HepG2 (cell line): ENCODE results near the gene RASL12. TPM values are rescaled to one million over a fixed set of nuclear protein-coding genes. Genes with fewer than 3 reads are reported as not detected.

Experiments
- KMT2A ChIP-seq: sonication (generic); formaldehyde crosslinking; IDR thresholded peaks from 2 replicates; pipeline ENCODE4 v1.4.0; 2020; ENCODE audit warnings: missing genetic modification reagents
- LCORL ChIP-seq, 2 experiments: fragments of 450-650 bp in 1 of 2; sonication (generic) in 1 of 2; formaldehyde crosslinking in 1 of 2; IDR thresholded peaks; 2 replicates each; pipeline versions ENCODE4 v1.5.0 to v1.6.1; 2017 to 2020; ENCODE audit warnings: antibody characterized with exemption in 1 of 2, missing genetic modification reagents in 1 of 2
- PPARG ChIP-seq: conservative IDR thresholded peaks from 2 replicates; pipeline ENCODE4 v1.6.1; 2016; ENCODE audit warnings: missing biosample characterization, missing genetic modification reagents
- RFX1 ChIP-seq: fragments of 450-650 bp; IDR thresholded peaks from 2 replicates; pipeline ENCODE4 v1.6.1; 2017
- RFXAP ChIP-seq: sonication (generic); formaldehyde crosslinking; IDR thresholded peaks from 2 replicates; pipeline ENCODE4 v1.4.0; 2020; ENCODE audit warnings: missing genetic modification reagents, borderline replicate concordance
- SSRP1 ChIP-seq: IDR thresholded peaks from 2 replicates; pipeline ENCODE4 v1.6.1; 2016; ENCODE audit warnings: control low read depth
- ZFX ChIP-seq: sonication (generic); formaldehyde crosslinking; IDR thresholded peaks from 2 replicates; pipeline ENCODE4 v1.4.0; 2020; ENCODE audit warnings: mild to moderate bottlenecking, low read depth, missing genetic modification reagents, moderate library complexity
- ZNF263 ChIP-seq: sonication (generic); formaldehyde crosslinking; IDR thresholded peaks from 2 replicates; pipeline ENCODE4 v1.4.0; 2020; ENCODE audit warnings: missing genetic modification reagents
- ZNF572 ChIP-seq: sonication (generic); formaldehyde crosslinking; IDR thresholded peaks from 2 replicates; pipeline ENCODE4 v1.5.1; 2020; ENCODE audit warnings: mild to moderate bottlenecking, missing genetic modification reagents
- ZNF672 ChIP-seq: sonication (generic); formaldehyde crosslinking; IDR thresholded peaks from 2 replicates; pipeline ENCODE4 v1.8.1; 2022; ENCODE audit warnings: missing genetic modification reagents
- ZNF713 ChIP-seq: sonication (generic); formaldehyde crosslinking; IDR thresholded peaks from 2 replicates; pipeline ENCODE4 v1.4.0; 2020; ENCODE audit warnings: mild to moderate bottlenecking, missing genetic modification reagents
- ZNF878 ChIP-seq: sonication (generic); formaldehyde crosslinking; IDR thresholded peaks from 2 replicates; pipeline ENCODE4 v1.8.1; 2023; ENCODE audit warnings: mild to moderate bottlenecking, missing genetic modification reagents, moderate library complexity
- polyA plus RNA-seq, 8 experiments: library from polyadenylated mRNA; depleted of rRNA in 3 of 8; stranded (reverse) in 7 of 8; unstranded in 1 of 8; fragments of >200 nt; fragmentation: Illumina TruSeq in 4 of 8; extraction: Trizol in 4 of 8; gene quantifications; 2 replicates each; pipeline versions ENCODE4 v1.2.1 to v1.2.3, GENCODE V29; 2011 to 2016; ENCODE audit warnings: low read depth in 4 of 8, missing spikeins in 1 of 8, mixed read lengths in 1 of 8; ENCODE audit not compliant: insufficient read depth in 1 of 8
- total RNA-seq, 5 experiments: library from RNA; depleted of rRNA; stranded (reverse); fragments of >200 nt; fragmentation: Illumina TruSeq; extraction: Trizol; gene quantifications; 2 replicates each; pipeline ENCODE4 v1.2.3, GENCODE V29; 2016; ENCODE audit warnings: low read depth in 1 of 5
- TF ChIP-seq, protein P1 (sequence below): sonication (generic); formaldehyde crosslinking; IDR thresholded peaks from 2 replicates; pipeline ENCODE4 v1.9.0; 2021; ENCODE audit warnings: mild to moderate bottlenecking, missing genetic modification reagents
- TF ChIP-seq, protein P2 (sequence below): sonication (generic); formaldehyde crosslinking; IDR thresholded peaks from 2 replicates; pipeline ENCODE4 v1.5.1; 2020; ENCODE audit warnings: mild to moderate bottlenecking, missing genetic modification reagents, moderate library complexity
- TF ChIP-seq, protein P3 (sequence below): sonication (generic); formaldehyde crosslinking; IDR thresholded peaks from 2 replicates; pipeline ENCODE4 v1.4.0; 2020; ENCODE audit warnings: mild to moderate bottlenecking, low read depth, missing genetic modification reagents
- TF ChIP-seq, protein P4 (sequence below): sonication (generic); formaldehyde crosslinking; IDR thresholded peaks from 2 replicates; pipeline ENCODE4 v1.8.0; 2023; ENCODE audit warnings: mild to moderate bottlenecking, missing genetic modification reagents

Gene RASL12
- total and polyA plus RNA-seq, 2 of the 13 experiments (the other 11 are each of a cell fraction or from before 2014, with no cell fraction given): 0.16 to 0.55 TPM

DNA sequence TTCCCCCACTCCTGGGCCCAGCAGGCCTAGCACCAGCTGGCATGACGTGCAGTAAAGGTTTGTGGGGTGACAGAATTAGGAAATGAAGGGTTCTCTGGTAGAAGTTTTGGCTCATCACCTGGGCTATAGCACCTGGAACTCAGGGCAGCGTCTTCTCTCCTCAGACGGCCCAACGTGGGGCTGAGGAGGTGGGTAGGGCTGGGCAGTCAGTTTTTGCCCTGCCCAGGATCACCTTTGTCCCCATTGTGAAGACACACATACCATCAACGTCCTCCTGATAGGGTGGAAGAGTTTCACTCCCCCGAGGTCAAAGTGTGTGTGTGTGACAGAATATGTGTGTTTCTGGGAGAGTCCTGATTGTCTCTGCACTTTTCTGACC lies 20.8 kb upstream of the RASL12 start (continued):
- TF ChIP-seq, protein P1, sequence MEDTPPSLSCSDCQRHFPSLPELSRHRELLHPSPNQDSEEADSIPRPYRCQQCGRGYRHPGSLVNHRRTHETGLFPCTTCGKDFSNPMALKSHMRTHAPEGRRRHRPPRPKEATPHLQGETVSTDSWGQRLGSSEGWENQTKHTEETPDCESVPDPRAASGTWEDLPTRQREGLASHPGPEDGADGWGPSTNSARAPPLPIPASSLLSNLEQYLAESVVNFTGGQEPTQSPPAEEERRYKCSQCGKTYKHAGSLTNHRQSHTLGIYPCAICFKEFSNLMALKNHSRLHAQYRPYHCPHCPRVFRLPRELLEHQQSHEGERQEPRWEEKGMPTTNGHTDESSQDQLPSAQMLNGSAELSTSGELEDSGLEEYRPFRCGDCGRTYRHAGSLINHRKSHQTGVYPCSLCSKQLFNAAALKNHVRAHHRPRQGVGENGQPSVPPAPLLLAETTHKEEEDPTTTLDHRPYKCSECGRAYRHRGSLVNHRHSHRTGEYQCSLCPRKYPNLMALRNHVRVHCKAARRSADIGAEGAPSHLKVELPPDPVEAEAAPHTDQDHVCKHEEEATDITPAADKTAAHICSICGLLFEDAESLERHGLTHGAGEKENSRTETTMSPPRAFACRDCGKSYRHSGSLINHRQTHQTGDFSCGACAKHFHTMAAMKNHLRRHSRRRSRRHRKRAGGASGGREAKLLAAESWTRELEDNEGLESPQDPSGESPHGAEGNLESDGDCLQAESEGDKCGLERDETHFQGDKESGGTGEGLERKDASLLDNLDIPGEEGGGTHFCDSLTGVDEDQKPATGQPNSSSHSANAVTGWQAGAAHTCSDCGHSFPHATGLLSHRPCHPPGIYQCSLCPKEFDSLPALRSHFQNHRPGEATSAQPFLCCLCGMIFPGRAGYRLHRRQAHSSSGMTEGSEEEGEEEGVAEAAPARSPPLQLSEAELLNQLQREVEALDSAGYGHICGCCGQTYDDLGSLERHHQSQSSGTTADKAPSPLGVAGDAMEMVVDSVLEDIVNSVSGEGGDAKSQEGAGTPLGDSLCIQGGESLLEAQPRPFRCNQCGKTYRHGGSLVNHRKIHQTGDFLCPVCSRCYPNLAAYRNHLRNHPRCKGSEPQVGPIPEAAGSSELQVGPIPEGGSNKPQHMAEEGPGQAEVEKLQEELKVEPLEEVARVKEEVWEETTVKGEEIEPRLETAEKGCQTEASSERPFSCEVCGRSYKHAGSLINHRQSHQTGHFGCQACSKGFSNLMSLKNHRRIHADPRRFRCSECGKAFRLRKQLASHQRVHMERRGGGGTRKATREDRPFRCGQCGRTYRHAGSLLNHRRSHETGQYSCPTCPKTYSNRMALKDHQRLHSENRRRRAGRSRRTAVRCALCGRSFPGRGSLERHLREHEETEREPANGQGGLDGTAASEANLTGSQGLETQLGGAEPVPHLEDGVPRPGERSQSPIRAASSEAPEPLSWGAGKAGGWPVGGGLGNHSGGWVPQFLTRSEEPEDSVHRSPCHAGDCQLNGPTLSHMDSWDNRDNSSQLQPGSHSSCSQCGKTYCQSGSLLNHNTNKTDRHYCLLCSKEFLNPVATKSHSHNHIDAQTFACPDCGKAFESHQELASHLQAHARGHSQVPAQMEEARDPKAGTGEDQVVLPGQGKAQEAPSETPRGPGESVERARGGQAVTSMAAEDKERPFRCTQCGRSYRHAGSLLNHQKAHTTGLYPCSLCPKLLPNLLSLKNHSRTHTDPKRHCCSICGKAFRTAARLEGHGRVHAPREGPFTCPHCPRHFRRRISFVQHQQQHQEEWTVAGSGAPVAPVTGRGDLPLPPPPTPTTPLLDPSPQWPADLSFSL (CRISPR knock-in tag): 0 out of 2 replicates have a peak, but pooled peaks have one; percentile 48
- no peak for TF ChIP-seq ZNF878 (CRISPR knock-in tag)
- TF ChIP-seq ZNF713: no peak
- TF ChIP-seq, protein P2, sequence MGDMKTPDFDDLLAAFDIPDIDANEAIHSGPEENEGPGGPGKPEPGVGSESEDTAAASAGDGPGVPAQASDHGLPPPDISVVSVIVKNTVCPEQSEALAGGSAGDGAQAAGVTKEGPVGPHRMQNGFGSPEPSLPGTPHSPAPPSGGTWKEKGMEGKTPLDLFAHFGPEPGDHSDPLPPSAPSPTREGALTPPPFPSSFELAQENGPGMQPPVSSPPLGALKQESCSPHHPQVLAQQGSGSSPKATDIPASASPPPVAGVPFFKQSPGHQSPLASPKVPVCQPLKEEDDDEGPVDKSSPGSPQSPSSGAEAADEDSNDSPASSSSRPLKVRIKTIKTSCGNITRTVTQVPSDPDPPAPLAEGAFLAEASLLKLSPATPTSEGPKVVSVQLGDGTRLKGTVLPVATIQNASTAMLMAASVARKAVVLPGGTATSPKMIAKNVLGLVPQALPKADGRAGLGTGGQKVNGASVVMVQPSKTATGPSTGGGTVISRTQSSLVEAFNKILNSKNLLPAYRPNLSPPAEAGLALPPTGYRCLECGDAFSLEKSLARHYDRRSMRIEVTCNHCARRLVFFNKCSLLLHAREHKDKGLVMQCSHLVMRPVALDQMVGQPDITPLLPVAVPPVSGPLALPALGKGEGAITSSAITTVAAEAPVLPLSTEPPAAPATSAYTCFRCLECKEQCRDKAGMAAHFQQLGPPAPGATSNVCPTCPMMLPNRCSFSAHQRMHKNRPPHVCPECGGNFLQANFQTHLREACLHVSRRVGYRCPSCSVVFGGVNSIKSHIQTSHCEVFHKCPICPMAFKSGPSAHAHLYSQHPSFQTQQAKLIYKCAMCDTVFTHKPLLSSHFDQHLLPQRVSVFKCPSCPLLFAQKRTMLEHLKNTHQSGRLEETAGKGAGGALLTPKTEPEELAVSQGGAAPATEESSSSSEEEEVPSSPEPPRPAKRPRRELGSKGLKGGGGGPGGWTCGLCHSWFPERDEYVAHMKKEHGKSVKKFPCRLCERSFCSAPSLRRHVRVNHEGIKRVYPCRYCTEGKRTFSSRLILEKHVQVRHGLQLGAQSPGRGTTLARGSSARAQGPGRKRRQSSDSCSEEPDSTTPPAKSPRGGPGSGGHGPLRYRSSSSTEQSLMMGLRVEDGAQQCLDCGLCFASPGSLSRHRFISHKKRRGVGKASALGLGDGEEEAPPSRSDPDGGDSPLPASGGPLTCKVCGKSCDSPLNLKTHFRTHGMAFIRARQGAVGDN (CRISPR knock-in tag): peak; percentile 1; the same call in 1 of the 2 replicates
- TF ChIP-seq ZNF572 (CRISPR knock-in tag): no peak
- no peak for TF ChIP-seq RFX1
- TF ChIP-seq SSRP1 (CRISPR knock-in tag): 0 out of 2 replicates have a peak, but pooled peaks have one; percentile 39
- TF ChIP-seq PPARG (CRISPR knock-in tag): peak; percentile 91
- TF ChIP-seq, protein P3, sequence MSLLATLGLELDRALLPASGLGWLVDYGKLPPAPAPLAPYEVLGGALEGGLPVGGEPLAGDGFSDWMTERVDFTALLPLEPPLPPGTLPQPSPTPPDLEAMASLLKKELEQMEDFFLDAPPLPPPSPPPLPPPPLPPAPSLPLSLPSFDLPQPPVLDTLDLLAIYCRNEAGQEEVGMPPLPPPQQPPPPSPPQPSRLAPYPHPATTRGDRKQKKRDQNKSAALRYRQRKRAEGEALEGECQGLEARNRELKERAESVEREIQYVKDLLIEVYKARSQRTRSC (CRISPR knock-in tag): no peak
- 0 out of 2 replicates have a peak, but pooled peaks have one; percentile 35 for TF ChIP-seq ZFX
- TF ChIP-seq RFXAP: no peak
- TF ChIP-seq ZNF672 (CRISPR knock-in tag): no peak
- TF ChIP-seq, protein P4, sequence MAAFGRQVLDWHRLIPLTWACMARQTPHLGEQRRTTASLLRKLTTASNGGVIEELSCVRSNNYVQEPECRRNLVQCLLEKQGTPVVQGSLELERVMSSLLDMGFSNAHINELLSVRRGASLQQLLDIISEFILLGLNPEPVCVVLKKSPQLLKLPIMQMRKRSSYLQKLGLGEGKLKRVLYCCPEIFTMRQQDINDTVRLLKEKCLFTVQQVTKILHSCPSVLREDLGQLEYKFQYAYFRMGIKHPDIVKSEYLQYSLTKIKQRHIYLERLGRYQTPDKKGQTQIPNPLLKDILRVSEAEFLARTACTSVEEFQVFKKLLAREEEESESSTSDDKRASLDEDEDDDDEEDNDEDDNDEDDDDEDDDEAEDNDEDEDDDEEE (CRISPR knock-in tag): no peak
- TF ChIP-seq KMT2A (CRISPR knock-in tag): no peak
- no peak for TF ChIP-seq LCORL (IDR thresholded peaks at IDR 0.05)
- peak; percentile 60; the same call in 1 of the 2 replicates for TF ChIP-seq LCORL (CRISPR knock-in tag; IDR thresholded peaks at IDR 0.05)
- TF ChIP-seq ZNF263 (CRISPR knock-in tag): 0 out of 2 replicates have a peak, but pooled peaks have one; percentile 26
